ENCODE measurements around the gene MPRIP. TPM values are rescaled to one million over a fixed set of nuclear protein-coding genes. Genes with fewer than 3 reads are reported as not detected.

The MPRIP gene
- total RNA-seq, 1 experiment from 2014 or later: 258 TPM

- Histone ChIP-seq H3K4me1 (ENCODE audit: control insufficient read depth in 1 of 2, insufficient read depth in 2 of 2, low read length in 2 of 2) (peaks cover 4 to 13% of the 10 kb centered on the region in 2 experiments; a peak in 2 of 4 replicates), H3K9me2 (ENCODE audit: insufficient read depth) (no peaks in the 10 kb centered on the region), H3K79me2 (ENCODE audit: insufficient read depth, low read length) (peaks cover 80% of the 10 kb centered on the region), H2AFZ (ENCODE audit: low read depth, low read length, poor library complexity, severe bottlenecking) (no peak overlapping the region), H3K27me3 (ENCODE audit: insufficient read depth, low read length) (no peaks in the 10 kb centered on the region), H3K9me3 (ENCODE audit: control insufficient read depth in 1 of 2, insufficient read depth in 1 of 2, low read depth in 1 of 2, low read length in 2 of 2) (no peaks in the 10 kb centered on the region), H4K20me1 (ENCODE audit: insufficient read depth) (peaks cover 5% of the 10 kb centered on the region; the same call in 1 of the 2 replicates), H3K4me3 (replicated peaks in 1 of 2; ENCODE audit: low read depth in 1 of 2, low read length in 2 of 2) (no peak overlapping the region), H3K36me3 (ENCODE audit: control insufficient read depth in 1 of 2, insufficient read depth in 2 of 2, low read length in 2 of 2) (peaks cover 0 to 7% of the 10 kb centered on the region in 2 experiments; a peak in 1 of 4 replicates), H3K4me2 (ENCODE audit: low read length) (no peak overlapping the region), H3K9ac (ENCODE audit: low read length) (no peak overlapping the region), H3K27ac (ENCODE audit: low read depth, low read length) (no peak overlapping the region)
- TF ChIP-seq SIN3A (IDR thresholded peaks at IDR 0.05; ENCODE audit: low read depth): no peak
- TF ChIP-seq POLR2AphosphoS5 (IDR thresholded peaks at IDR 0.05; ENCODE audit: low read depth, low read length): no peak
- TF ChIP-seq MAX (IDR thresholded peaks at IDR 0.05): no peak
- no peak for TF ChIP-seq SRF (IDR thresholded peaks at IDR 0.05; ENCODE audit: low read depth)
- no peak for TF ChIP-seq FOSL1 (IDR thresholded peaks at IDR 0.05; ENCODE audit: low read depth)
- TF ChIP-seq CBX3 (IDR thresholded peaks at IDR 0.05; ENCODE audit: low read depth): no peak
- TF ChIP-seq, protein P1, sequence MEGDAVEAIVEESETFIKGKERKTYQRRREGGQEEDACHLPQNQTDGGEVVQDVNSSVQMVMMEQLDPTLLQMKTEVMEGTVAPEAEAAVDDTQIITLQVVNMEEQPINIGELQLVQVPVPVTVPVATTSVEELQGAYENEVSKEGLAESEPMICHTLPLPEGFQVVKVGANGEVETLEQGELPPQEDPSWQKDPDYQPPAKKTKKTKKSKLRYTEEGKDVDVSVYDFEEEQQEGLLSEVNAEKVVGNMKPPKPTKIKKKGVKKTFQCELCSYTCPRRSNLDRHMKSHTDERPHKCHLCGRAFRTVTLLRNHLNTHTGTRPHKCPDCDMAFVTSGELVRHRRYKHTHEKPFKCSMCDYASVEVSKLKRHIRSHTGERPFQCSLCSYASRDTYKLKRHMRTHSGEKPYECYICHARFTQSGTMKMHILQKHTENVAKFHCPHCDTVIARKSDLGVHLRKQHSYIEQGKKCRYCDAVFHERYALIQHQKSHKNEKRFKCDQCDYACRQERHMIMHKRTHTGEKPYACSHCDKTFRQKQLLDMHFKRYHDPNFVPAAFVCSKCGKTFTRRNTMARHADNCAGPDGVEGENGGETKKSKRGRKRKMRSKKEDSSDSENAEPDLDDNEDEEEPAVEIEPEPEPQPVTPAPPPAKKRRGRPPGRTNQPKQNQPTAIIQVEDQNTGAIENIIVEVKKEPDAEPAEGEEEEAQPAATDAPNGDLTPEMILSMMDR (IDR thresholded peaks at IDR 0.05 in 2 of 3, conservative IDR thresholded peaks at IDR 0.05 in 1 of 3; ENCODE audit: borderline replicate concordance in 1 of 3, insufficient read depth in 1 of 3, low read depth in 2 of 3, low read length in 2 of 3): no peak
- no peak for TF ChIP-seq CEBPB (IDR thresholded peaks at IDR 0.05; ENCODE audit: low read depth)
- TF ChIP-seq EZH2 (IDR thresholded peaks at IDR 0.05): no peak
- no peak for TF ChIP-seq ZFX (IDR thresholded peaks at IDR 0.05)
- TF ChIP-seq TCF7L2 (IDR thresholded peaks at IDR 0.05; ENCODE audit: borderline replicate concordance, extremely low read depth, insufficient read depth, insufficient read length): no peak
- TF ChIP-seq RAD21 (IDR thresholded peaks at IDR 0.05; ENCODE audit: low read depth): no peak
- no peak for TF ChIP-seq JUND (IDR thresholded peaks at IDR 0.05)
- TF ChIP-seq ZBTB33 (IDR thresholded peaks at IDR 0.05; ENCODE audit: extremely low read depth, insufficient replicate concordance, low read length): no peak
- TF ChIP-seq, protein P2, sequence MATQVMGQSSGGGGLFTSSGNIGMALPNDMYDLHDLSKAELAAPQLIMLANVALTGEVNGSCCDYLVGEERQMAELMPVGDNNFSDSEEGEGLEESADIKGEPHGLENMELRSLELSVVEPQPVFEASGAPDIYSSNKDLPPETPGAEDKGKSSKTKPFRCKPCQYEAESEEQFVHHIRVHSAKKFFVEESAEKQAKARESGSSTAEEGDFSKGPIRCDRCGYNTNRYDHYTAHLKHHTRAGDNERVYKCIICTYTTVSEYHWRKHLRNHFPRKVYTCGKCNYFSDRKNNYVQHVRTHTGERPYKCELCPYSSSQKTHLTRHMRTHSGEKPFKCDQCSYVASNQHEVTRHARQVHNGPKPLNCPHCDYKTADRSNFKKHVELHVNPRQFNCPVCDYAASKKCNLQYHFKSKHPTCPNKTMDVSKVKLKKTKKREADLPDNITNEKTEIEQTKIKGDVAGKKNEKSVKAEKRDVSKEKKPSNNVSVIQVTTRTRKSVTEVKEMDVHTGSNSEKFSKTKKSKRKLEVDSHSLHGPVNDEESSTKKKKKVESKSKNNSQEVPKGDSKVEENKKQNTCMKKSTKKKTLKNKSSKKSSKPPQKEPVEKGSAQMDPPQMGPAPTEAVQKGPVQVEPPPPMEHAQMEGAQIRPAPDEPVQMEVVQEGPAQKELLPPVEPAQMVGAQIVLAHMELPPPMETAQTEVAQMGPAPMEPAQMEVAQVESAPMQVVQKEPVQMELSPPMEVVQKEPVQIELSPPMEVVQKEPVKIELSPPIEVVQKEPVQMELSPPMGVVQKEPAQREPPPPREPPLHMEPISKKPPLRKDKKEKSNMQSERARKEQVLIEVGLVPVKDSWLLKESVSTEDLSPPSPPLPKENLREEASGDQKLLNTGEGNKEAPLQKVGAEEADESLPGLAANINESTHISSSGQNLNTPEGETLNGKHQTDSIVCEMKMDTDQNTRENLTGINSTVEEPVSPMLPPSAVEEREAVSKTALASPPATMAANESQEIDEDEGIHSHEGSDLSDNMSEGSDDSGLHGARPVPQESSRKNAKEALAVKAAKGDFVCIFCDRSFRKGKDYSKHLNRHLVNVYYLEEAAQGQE (IDR thresholded peaks at IDR 0.05; ENCODE audit: low read depth): no peak
- no peak for TF ChIP-seq YY1 (IDR thresholded peaks at IDR 0.05; ENCODE audit: extremely low read depth, insufficient replicate concordance, low read depth, low read length)
- no peak for TF ChIP-seq EGR1 (IDR thresholded peaks at IDR 0.05; ENCODE audit: low read depth)
- TF ChIP-seq ZNF274 (IDR thresholded peaks at IDR 0.05; ENCODE audit: low read depth, low read length): no peak
- TF ChIP-seq, protein P3, sequence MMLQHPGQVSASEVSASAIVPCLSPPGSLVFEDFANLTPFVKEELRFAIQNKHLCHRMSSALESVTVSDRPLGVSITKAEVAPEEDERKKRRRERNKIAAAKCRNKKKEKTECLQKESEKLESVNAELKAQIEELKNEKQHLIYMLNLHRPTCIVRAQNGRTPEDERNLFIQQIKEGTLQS (IDR thresholded peaks at IDR 0.05): no peak
- TF ChIP-seq SP1 (IDR thresholded peaks at IDR 0.05; ENCODE audit: low read depth): no peak
- POLR2A ChIA-PET: no interaction called here
- RAD21 ChIA-PET (ENCODE audit: low non-redundant PET in 1 of 2, low total read pairs in 2 of 2, uncharacterized antibody in 2 of 2, unreplicated experiment in 2 of 2): no interaction called here
- ATAC-seq: no peak
- CTCF ChIA-PET: no interaction called here
- intact Hi-C loops (cut with micrococcal nuclease): no loop called here
- no peak for DNase-seq (ENCODE audit: low read depth, low spot score)
- no TSS peak for BruUV-seq (replicated peaks)
Observed at GRCh38 chr17:17103160-17103559, 60.9 kb downstream of the MPRIP start.
